Stimulated activated CD4-positive, alpha-beta T cell treated with anti-CD3 and anti-CD28 coated beads, Interleukin-1b, Interleukin-23, amount 100 ng/mL, for 48 hours (primary cell): Measurements from ENCODE around the gene HSPA1B.
"Not testable (repeated sequence)": the region's sequence is repeated elsewhere in the genome, so short reads cannot be mapped to it uniquely, and the experiment has no call there.

Source experiments
- DNase-seq: peaks from one replicate; pipeline ENCODE4 v3.0.0-alpha.2; 2020

The HSPA1B gene

DNA sequence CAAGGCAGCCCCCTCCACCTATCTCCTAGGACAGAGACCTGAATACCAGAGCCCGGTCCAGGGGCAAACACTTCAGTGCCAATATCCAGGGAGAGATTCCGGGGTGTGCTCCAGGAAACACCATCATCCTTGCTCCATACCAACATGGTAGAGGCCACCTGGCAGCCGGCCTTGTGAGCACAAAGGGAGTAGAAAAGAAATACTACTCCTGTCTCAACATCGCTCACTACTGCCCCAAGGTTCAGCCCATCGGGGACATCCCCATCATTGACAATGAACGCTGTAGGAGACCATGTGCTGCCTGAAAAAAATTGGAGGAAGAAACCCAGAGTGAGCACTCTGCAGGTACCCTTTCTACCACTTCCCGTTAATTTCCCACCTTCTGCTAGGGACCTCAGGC is 33.6 kb downstream of the HSPA1B start:
- no peak for DNase-seq

DNA sequence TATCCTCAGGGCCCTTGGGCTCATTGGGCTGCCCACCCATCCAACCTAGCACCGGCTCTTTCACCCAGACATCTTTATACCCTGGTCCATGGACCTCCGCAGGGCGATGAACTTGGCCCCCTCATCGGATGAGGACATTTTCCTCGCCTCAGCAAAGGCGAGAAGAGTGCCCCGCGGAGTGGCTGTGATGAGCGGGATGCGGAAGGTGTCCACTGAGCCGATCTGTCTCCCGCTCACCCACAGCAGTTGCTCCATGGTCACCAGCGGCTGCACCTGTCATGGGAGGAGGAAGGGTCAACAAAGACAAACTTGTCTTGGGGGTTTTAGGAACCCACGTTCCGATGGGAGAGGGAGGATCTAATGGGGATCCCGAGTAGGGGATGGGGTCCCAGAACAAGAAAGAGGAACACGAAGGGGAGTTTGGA is 34.4 kb downstream of the HSPA1B start:
- DNase-seq = no peak

DNA sequence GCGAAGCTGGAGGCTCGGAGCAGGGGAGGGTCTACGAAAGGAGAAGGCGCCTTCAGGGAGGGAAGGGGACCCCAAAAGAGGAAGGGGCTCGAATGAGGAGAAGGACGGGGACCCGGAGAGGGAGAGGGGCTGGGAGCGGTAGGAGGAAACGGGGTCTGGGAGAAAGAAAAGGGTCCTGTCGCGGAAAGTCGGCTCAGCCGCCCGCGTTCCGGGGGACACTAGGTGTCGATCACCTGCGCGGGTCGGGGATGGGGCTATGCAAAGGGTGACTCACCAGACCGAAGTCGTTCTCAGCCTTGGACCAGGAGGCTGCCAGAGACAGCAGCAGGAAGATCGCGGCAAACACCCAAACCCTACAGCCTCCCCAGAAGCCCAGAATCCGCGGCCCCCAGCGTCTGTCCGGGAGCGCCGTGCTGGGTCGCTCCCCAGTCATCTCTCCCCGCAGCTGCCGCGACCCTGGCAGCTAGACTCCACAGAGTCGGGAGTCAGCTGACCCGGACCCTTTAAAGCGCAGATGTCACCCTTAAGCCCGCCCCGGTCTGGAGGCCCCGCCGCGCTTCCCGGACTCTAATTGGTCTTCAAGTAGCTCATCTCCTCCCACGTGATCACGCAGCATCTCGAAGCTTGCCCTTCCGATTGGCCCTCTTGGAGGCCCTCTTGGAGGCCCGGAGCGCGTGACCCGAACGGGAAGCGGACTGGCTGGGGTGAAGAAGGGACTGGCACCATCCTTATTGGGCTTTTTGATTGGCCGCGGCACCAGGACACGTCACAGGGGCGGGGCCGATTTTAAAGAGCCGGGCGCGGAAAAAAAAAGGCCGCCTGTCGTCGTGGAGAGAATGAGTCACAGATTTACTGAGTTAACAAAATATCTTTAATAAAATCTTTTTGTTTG is 35.1 kb downstream of the HSPA1B start, which contains the start of gene NEU1:
Gene NEU1, minus strand, starts transcription at position 478 of the 892 bp plus-strand sequence. Its CDS starts 45 bp downstream, at position 433.
- peak; percentile 100 for DNase-seq

DNA sequence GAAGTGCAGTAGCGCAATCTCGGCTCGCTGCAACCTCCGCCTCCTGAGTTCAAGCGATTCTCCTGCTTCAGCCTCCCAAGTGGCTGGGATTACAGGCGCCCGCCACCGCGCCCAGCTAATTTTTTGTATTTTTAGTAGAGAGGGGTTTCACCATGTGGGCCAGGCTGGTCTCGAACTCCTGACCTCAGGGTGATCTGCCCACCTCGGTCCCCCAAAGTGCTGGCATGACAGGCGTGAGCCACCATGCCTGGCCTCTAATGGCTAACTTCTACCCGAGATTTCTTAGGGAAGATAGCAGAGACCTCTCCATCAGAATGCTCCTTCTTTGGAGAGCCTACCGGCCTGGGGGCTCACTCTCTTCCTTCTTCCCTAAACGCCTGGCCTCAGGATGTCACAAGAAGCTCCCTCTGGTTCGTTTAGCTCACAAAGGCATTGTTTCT is 36.6 kb downstream of the HSPA1B start:
- not testable (repeated sequence) for DNase-seq

DNA sequence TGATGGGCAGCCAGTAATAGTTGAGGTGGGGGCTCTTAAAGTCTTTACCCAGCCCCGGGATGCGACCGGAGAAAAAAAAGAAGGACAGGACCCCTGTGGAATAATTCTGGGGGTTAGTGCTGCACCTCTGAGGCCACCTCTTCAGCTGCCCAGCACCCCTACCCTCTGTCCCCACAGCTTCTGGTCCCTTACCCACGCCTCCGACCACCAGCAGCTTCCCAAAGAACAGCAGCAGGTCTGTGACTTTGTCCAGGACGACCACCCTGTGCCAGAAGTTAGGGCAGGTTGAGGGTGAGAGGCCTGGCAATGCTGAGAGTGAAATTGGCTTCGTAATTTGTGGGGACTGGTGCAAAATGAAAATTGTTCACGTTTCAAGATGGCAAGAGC is 37.3 kb downstream of the HSPA1B start:
- no peak for DNase-seq

DNA sequence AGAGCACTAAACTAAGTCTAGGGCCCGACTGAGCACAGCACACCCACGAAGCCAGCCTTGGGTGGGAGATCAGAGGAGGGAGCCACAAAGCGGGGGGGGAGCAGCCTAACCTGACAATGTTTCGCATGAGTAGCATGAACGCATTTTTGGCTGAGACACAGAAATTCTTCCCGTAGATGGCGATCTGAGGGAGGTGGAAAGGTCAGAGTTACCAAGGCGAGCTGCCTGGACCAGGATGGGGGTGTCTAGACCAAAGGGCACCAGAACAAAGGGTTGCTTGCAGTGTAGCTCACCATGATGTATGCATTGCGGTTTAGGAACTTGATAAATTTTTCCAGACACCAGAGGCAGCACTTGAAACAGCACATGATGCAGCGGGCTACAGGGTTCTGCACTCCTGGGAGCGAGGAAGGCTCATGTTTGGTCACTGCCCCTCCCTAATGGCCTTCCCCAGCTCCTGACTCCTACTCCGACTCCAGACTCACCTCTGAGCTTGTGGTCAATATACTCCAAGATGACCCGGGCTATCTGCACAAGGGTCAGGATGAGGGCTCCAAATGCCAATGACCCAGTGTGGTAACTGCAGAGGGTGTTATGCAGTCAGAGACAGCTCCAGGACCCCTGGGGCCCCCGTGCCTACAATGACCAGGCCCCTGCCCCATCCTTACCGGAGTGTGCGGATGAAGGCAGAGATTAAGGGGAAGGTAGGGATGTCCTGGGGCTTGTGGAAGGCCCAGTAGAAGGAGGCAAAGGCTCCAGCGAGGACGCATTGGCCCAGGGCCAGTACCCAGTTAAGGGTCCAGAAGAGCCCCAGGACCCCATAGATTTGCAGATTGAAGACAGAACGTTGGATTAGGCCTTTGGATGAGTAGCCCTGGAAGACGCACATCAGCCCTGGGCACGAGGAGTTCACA is 37.9 kb downstream of the HSPA1B start:
- DNase-seq = no peak

DNA sequence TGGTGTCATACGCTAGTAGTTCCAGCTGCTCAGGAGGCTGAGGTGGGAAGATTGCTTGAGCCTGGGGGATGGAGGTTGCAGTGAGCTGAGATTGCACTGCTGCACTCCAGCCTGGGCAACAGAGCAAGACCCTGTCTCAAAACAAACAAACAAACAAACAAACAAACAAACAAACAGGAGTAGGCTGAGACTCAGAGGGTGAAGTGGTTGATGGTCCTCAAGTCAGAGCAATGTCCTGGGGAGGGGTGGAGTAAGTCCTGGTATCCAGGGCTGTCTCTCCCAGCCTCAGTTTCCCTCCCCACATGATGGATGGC is 41.1 kb downstream of the HSPA1B start:
- DNase-seq = not testable (repeated sequence)

DNA sequence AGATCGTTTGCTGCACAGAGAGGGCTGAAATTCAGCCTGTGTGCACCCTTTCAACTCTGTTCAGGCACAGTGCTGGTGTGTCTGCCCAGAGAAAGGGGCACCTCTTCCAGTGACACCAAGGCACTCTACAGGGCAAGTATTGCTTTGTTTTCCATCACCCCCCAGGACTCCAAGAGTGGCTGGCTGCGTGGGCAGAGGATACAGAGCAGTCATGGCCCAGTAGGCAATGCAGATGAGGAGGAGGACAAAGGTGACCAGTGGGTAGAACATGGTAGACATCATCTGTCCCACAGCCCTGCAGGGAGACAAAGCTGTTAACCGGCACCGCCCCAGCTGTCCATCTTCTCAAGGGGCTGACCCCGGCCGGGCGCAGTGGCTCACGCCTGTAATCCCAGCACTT is 41.8 kb downstream of the HSPA1B start:
- DNase-seq = no peak

DNA sequence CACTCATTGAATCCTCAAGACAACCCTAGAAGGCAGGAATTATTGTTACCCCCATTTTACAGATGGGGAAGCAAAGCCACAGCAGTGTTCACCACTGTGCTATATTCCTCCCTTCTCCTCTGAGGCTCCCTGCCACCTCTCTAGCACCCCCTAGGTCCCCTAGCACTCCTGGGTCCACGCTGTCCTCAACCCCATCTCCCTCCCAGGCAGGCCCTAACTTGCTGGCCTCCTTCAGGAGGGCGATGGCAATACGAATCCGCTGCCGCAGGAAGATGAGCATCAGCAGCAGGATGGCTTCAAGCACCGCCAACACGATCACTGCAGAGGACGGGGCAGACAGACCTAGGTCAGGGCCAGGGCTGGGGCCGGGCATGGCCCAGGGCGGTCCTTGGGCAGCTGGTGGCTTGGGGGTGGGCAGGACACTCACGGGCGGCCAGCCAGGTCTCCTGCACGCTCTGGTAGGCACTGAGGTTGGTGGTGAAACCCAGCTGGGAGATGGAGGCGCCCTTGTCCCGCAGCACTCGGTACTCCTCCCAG is 42.9 kb downstream of the HSPA1B start:
- no peak for DNase-seq

DNA sequence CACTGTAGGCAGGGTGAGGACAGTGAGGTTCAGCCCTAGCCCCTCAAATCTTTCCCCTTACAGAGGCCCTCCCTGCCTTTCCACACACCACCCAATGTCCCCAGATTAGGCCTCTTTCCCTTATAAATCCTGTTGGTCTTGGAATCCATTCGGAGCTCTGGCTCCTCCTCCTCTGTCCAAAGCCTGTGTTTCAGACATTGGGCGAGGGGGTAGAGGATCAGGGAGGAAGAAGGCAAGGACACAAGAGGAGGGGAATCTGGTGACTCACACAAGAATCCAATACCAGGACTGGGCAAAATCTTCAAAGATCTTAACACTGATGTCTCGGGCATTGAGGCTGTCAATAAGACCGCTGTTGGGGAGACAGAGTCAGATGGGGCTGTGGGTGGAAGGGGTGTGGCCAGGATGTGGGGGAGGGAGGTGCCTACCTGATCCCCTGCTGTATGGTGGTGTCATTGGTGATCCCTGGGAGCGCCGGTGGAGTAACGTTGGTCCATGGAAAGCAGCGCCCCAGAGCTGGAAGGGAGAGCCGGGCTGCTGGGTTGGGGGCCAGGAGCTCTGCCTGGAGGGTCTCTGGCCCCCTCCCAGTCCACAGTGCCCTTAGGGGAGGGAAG is 43.6 kb downstream of the HSPA1B start:
- no peak for DNase-seq

DNA sequence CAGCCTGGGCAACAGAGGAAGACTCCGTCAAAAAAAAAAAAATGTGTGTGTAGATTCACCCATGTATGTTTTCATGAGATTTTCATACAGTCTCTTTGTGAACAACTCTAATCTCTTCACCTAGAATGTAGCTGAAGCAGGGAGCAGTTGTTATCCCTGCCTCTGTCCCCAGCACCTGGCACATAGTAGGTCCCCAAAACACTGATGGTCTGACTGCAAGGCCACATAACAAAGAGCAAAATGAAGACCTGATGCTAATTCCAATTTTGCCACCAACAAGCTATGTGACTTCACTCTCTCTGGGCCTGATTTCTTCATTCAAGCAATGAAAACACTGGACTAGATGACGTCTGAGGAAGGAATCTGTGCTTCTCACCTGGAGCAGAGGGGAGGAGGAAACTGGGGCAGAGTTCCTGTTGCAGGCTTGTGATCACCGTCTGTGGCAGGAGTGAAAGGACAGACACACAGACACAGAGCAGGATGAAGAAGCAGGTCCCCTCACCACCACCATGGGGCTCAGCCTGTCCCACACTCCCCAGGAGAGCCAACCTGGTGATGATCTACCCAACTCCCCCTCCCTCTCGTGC is 46.6 kb downstream of the HSPA1B start:
- no peak for DNase-seq

DNA sequence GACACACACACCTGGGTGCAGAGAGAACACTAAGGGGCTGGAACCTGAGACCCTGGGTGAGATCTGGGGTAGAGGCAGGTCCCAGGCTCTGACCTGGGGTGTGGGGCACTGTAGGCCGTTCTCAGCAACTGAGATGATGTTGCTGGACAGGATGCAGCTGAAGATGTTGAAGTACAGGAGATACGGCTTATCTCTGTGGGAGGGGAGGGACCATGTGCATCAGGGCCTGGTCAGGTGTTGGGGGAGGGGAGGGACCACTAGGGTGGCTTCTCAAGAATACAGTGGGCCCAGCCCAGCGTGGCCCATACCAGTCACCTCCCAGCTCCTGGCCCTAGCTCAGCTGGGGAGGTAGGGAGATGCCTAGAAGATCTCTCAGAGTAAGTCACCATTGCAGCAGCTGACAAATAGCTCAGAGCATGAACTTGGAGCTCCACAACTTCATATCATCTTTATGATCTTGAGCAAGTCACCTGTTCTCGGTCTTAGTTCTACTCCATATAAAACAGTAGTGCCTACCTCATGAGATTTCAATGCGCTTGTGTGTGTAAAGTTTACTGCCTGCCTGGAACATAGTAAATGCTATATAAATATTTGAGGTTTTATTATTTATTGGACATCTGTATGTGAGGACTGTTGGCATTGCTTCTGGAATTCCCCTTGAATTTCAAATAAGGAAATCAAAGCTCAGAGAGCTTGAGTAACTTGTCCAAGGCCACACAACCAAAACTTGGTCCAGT is 47.5 kb downstream of the HSPA1B start:
- no peak for DNase-seq

DNA sequence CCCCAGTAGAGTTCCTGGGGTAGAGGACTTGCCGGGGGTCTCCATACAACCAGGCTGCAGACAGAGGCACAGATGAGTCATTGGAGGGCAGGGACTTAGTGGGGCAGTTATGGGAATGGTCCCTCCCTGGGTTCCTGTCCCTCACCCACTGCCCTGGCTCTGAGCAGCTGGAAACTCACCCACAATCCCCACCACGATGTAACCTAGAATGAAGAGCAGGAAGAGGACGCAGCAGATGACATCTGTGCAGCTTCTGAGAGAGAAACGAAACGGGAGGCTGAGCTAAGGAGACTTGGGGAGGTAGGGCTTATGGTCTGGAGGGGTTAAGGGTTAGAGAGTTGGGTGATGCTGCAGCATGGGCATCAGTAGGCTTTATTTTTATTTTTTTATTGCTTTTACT is 48.3 kb downstream of the HSPA1B start:
- DNase-seq = no peak

DNA sequence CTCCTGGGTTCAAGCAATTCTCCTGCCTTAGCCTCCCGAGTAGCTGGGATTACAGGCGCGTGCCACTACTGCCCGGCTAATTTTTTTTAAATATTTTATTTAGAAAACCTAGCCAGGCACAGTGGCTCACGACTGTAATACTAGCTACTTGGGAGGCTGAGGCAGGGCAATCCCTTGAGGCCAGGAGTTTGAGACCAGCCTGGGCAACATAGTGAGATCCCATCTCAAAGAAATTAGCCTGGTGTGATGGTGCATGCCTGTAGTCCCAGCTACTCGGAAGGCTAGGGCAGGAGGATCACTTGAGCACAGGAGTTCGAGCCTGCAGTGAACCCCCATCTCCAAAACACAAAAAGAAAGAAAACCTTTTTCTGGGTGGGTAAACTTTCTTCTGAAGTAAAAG is 48.8 kb downstream of the HSPA1B start:
- DNase-seq = no peak

DNA sequence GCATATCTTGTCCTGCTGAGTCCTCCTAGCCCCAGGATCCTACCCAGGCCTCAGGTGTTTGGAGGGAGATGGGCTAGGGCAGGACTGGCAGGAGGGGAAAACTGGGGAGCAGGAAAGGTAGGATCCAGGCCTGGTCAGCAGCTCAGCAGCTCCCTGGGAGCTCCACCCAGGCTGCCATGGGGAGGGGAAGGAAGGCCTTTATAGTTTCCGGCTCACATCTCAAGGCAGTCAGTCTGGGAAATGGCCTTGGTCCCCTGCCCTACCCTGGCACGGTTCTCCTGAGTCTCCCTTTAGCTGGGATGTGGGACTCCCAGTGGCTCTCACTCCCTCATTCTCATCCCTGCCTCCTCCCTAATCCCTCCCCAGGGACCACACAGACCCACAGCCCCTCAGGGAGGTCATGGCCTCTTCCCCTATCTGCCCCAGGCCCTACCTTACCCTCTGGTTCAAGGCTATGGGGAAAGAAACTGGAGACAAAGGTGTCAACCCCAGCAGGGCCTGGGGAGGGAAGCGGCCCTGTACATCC is 49.6 kb downstream of the HSPA1B start:
- no peak for DNase-seq

DNA sequence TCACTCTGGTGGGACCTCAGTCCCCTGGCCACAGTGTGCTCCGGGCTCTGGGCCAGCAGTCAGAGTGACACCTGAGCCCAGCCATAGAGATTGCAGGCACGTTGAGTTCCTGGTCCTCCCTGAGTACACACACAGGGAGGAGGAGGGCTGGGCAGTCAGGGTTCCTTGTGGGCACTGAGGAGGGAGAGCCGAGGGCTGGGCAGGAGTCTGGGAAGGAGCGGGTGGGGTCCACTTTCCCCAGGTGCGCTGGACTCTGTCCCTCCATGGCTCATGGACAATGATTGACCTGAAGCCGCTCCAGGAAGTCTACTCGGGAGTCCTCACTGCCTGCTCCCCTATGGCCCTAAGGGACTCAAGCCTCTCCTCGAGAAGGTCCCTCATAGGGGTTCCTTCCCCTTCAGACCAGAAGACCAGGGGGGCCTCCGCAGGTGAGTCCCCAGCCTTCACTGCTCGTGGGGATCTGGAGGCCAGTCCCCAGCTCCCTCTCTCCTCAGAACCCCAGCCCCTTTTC is 50.2 kb downstream of the HSPA1B start:
- DNase-seq = no peak

DNA sequence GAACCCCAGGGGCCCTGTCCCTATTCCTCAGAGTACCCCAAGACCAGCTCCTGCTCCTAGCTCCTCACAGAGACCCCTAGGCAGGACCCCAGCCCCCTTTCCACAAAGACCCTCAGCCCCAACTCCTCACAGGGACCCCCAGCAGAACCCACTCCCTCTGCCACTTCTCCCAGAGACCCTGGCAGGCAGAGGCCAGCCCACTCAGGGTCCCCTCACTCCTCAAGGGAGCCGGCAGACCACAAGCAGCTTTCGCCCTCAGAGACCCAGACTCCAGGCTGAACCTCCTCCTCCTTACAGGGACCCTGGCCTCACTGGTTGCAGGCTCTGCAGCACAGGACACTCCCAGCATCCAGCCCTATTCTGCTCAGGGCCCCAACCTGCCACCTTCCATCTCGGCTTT is 50.7 kb downstream of the HSPA1B start:
- no peak for DNase-seq

DNA sequence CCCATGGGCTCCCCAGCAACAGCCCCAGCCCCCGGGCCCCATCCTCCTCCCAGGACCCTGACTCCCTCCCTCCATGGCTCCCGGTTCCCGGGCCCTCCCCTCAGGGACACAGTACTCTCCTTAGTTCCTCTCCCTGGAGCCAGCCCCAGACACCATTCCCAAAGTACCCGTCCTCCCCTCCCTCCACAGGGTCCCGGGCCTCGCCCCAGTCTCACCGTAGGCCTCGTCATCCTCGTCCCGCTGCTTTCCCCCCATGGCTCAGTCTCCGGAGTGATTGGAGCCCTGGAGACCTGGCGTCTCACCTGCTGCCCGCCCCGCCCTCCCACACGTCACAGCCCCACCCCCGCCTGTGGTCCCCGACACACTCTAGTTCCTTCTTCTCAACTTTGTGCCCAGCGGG is 51.2 kb downstream of the HSPA1B start, which contains the start of gene SLC44A4:
Gene SLC44A4, minus strand, starts transcription at position 272 of the 400 bp plus-strand sequence. Its CDS starts 17 bp downstream, at position 255.
- DNase-seq = no peak

DNA sequence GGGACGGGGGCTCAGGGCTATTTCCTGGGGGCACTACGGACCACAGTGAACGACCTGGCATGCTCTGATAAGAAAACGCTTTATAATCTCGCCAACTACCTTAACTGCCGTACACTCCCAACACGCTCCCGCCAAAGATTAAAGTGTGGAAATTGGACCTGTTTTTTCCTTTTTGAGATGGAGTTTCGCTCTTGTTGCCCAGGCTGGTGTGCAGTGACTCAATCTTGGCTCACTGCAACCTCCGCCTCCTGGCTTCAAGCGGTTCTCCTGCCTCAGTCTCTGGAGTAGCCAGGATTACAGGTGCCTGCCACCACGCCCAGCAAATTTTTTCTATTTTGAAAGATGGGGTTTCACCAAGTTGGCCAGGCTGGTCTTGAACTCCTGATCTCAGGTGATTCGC is 51.6 kb downstream of the HSPA1B start:
- DNase-seq = no peak
